Endothelial cell of umbilical vein (primary cell): ENCODE measurements around the gene UBFD1. TPM values are rescaled to one million over a fixed set of nuclear protein-coding genes. Genes with fewer than 3 reads are reported as not detected.

Source experiments
- BruUV-seq: library from RNA; stranded (reverse); fragments of 400-500 nt; replicated peaks from 2 replicates; lab custom pipeline; 2021; lab: Mats Ljungman, UMichigan
- CTCF ChIA-PET: fragments of 300-600, 350-600 bp; sonication (Branson Sonifier 250); formaldehyde crosslinking; loops from one replicate; lab custom pipeline; 2021; ENCODE audit warnings: antibody characterized with exemption, inconsistent platforms; lab: Charles Lee
- POLR2A ChIA-PET: fragments of 300-600, 350-600 bp; sonication (Branson Sonifier 250); formaldehyde crosslinking; loops from one replicate; lab custom pipeline; 2021; ENCODE audit warnings: antibody characterized with exemption, inconsistent platforms; lab: Charles Lee
- DNase-seq: peaks from one replicate; pipeline ENCODE4 v3.0.0-alpha.2; 2011; ENCODE audit warnings: low read depth, low spot score
- FAIRE-seq: peaks from 2 replicates; lab custom pipeline; 2011; peaks lifted over from hg19 to GRCh38; lab: Jason Lieb, UNC
- H2AFZ ChIP-seq: 2 replicates; pipeline ENCODE4 v1.6.0; 2012; ENCODE audit warnings: low read depth, low read length, control low read depth, inconsistent platforms
- H3K27ac ChIP-seq: 2 replicates; pipeline ENCODE4 v1.5.1; 2011; ENCODE audit warnings: low read depth, mild to moderate bottlenecking, control low read depth, low read length, moderate library complexity; ENCODE audit not compliant: insufficient read depth
- H3K27me3 ChIP-seq, 2 experiments: 2 replicates each; pipeline versions ENCODE4 v1.6.0 to v1.6.1; 2011; ENCODE audit warnings: low read length in 2 of 2, mixed read lengths in 1 of 2; ENCODE audit not compliant: control insufficient read depth in 2 of 2, insufficient read depth in 2 of 2
- H3K36me3 ChIP-seq, 2 experiments: 2 replicates in 1 of 2; 3 replicates in 1 of 2; pipeline ENCODE4 v1.5.1; 2011; ENCODE audit warnings: low read length in 2 of 2, mild to moderate bottlenecking in 1 of 2, moderate library complexity in 1 of 2; ENCODE audit not compliant: control insufficient read depth in 2 of 2, insufficient read depth in 2 of 2; ENCODE audit errors: extremely low read depth in 1 of 2
- H3K4me1 ChIP-seq: 3 replicates; pipeline ENCODE4 v1.5.1; 2011; ENCODE audit warnings: mild to moderate bottlenecking, low read length; ENCODE audit not compliant: control insufficient read depth, insufficient read depth; ENCODE audit errors: extremely low read depth
- H3K4me2 ChIP-seq: 2 replicates; pipeline ENCODE4 v1.6.1; 2011; ENCODE audit warnings: low read length, control low read depth, mixed read lengths; ENCODE audit not compliant: insufficient read depth
- H3K4me3 ChIP-seq, 3 experiments: fragments of 200-600 bp in 1 of 3; sonication (generic), shearing (Covaris generic) in 1 of 3; replicated peaks in 1 of 3; 2 replicates each; pipeline ENCODE4 v1.5.1; 2011 to 2016; ENCODE audit warnings: control low read depth in 3 of 3, low read length in 3 of 3, mild to moderate bottlenecking in 2 of 3, inconsistent platforms in 1 of 3, low read depth in 1 of 3, moderate library complexity in 1 of 3; ENCODE audit not compliant: insufficient read depth in 1 of 3
- H3K79me2 ChIP-seq: 2 replicates; pipeline ENCODE4 v1.6.0; 2012; ENCODE audit warnings: low read length, inconsistent platforms; ENCODE audit not compliant: control insufficient read depth, insufficient read depth
- H3K9ac ChIP-seq: replicated peaks from 2 replicates; pipeline ENCODE3; 2011; ENCODE audit warnings: low read length, control low read depth; ENCODE audit not compliant: insufficient read depth; ENCODE audit errors: extremely low read depth
- H3K9me1 ChIP-seq: replicated peaks from 3 replicates; pipeline ENCODE4 v1.6.0; 2011; ENCODE audit warnings: mild to moderate bottlenecking, low read length; ENCODE audit not compliant: control insufficient read depth, insufficient read depth; ENCODE audit errors: extremely low read depth
- H3K9me3 ChIP-seq: replicated peaks from 2 replicates; pipeline ENCODE4 v1.5.1; 2012; ENCODE audit warnings: low read length, inconsistent platforms; ENCODE audit not compliant: control insufficient read depth, insufficient read depth
- H4K20me1 ChIP-seq: replicated peaks from 2 replicates; pipeline ENCODE3; 2011; ENCODE audit warnings: mild to moderate bottlenecking, low read length; ENCODE audit not compliant: control insufficient read depth, insufficient read depth; ENCODE audit errors: extremely low read depth
- CTCF ChIP-seq, 2 donors: IDR thresholded peaks; 1 replicate in 1 of 2; 2 replicates in 1 of 2; pipeline ENCODE4 v1.5.1; 2011; ENCODE audit warnings: low read length in 2 of 2, mild to moderate bottlenecking in 2 of 2, moderate library complexity in 2 of 2, control low read depth in 1 of 2, inconsistent platforms in 1 of 2, low read depth in 1 of 2; ENCODE audit not compliant: insufficient read depth in 1 of 2; ENCODE audit errors: extremely low read depth in 1 of 2
- FOS ChIP-seq: IDR thresholded peaks from 2 replicates; pipeline ENCODE4 v1.6.1; 2011; ENCODE audit warnings: mild to moderate bottlenecking, low read length, moderate library complexity, borderline replicate concordance; ENCODE audit not compliant: insufficient read depth
- JUN ChIP-seq: IDR thresholded peaks from 2 replicates; pipeline ENCODE4 v1.6.1; 2011; ENCODE audit warnings: borderline replicate concordance, low read depth; ENCODE audit not compliant: insufficient read length, insufficient read depth
- MYC ChIP-seq: IDR thresholded peaks from one replicate; pipeline ENCODE4 v1.6.1; 2011; ENCODE audit warnings: mild to moderate bottlenecking, low read depth, low read length
- POLR2A ChIP-seq: IDR thresholded peaks from 2 replicates; pipeline ENCODE4 v1.6.1; 2012; ENCODE audit warnings: low read depth, mild to moderate bottlenecking, control low read depth, low read length
- POLR2AphosphoS5 ChIP-seq: IDR thresholded peaks from 2 replicates; pipeline ENCODE4 v1.6.1; 2012; ENCODE audit warnings: low read depth, mild to moderate bottlenecking, control low read depth, low read length, moderate library complexity; ENCODE audit not compliant: insufficient read depth
- dilution Hi-C: fragments of 300-500 bp; cut with MboI; formaldehyde crosslinking; loops from one replicate; pipeline ENCODE4 v1.15.0; 2019; ENCODE audit warnings: low sequenced_read_pairs; ENCODE audit not compliant: extremely low pct_ligation_motif_present
- intact Hi-C: fragments of 100-400 bp; cut with micrococcal nuclease; formaldehyde crosslinking; loops from one replicate; pipeline ENCODE4 v1.10.0; 2022
- polyA plus RNA-seq, 4 experiments: library from polyadenylated mRNA; depleted of rRNA in 3 of 4; stranded (reverse) in 3 of 4; unstranded in 1 of 4; fragments of >200 nt; gene quantifications; 2 replicates each; pipeline versions ENCODE4 v1.2.1 to v1.2.3, GENCODE V29; 2011 to 2012; ENCODE audit warnings: missing spikeins in 1 of 4
- total RNA-seq: library from RNA; stranded (reverse); gene quantifications from 2 replicates; pipeline ENCODE4 v1.2.3, GENCODE V29; 2021
- TF ChIP-seq, protein P1 (sequence below): IDR thresholded peaks from 2 replicates; pipeline ENCODE4 v1.6.1; 2011; ENCODE audit not compliant: insufficient read depth, insufficient read length

Gene UBFD1
- total and polyA plus RNA-seq, 2 donors (not counting 3 experiments of a cell fraction or from before 2014, with no cell fraction given), result 50.0 to 69.9 TPM

DNA sequence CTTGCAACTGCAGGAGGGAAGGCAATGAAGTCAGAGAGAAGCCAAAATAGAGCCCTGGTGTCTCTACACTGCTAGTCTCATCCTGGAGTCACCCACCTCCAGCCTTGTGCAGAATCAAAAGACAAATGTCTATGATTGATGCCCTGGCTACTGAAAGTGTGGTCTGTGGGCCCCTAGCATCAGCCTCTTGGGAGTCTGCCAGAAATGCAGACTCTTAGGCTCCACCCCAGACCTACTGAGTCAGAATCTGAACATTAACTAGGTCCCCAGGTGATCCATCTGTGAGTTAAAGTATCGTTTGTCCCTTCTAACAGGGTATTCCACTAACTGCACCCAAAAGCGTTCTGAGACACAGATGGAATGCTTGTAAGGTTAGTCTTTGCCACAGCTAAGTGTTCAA, 21.6 kb upstream of the UBFD1 start:
- no peak for TF ChIP-seq POLR2A
- no peak for TF ChIP-seq POLR2AphosphoS5
- no peak for TF ChIP-seq CTCF (IDR thresholded peaks at IDR 0.05; ENCODE audit: extremely low read depth in 1 of 2, insufficient read depth in 1 of 2, low read depth in 1 of 2, low read length in 2 of 2)
- TF ChIP-seq MYC, result no peak
- TF ChIP-seq, protein P1, sequence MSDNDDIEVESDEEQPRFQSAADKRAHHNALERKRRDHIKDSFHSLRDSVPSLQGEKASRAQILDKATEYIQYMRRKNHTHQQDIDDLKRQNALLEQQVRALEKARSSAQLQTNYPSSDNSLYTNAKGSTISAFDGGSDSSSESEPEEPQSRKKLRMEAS, result no peak
- no peak for TF ChIP-seq JUN
- no peak for TF ChIP-seq FOS
- Histone ChIP-seq H3K27me3 (no peaks in the 10 kb centered on the region), H3K4me3 (no peak overlapping the region), H3K4me1 (no peaks in the 10 kb centered on the region), H2AFZ (no peak overlapping the region), H4K20me1 (peaks cover 2% of the 10 kb centered on the region), H3K9me3 (no peaks in the 10 kb centered on the region), H3K9ac (no peak overlapping the region), H3K79me2 (no peaks in the 10 kb centered on the region), H3K27ac (no peak overlapping the region), H3K4me2 (no peak overlapping the region), H3K36me3 (peaks cover 7 to 10% of the 10 kb centered on the region in 2 experiments), H3K9me1 (no peaks in the 10 kb centered on the region)
- FAIRE-seq (no peak), DNase-seq (no peak)
- CTCF ChIA-PET, result no interaction called here
- BruUV-seq, result no TSS peak
- dilution Hi-C loops (no loop called here), intact Hi-C loops (no loop called here)
- POLR2A ChIA-PET, result no interaction called here
